SH-SY5Y (cell line): ENCODE measurements around the gene OR1L6.

Experiments
- GATA2 ChIP-seq: IDR thresholded peaks from 2 replicates; pipeline ENCODE4 v1.6.1; 2011; ENCODE audit warnings: mild to moderate bottlenecking, low read depth, low read length
- GATA3 ChIP-seq: IDR thresholded peaks from 2 replicates; pipeline ENCODE4 v1.6.1; 2011; ENCODE audit warnings: low read depth, mild to moderate bottlenecking, low read length, moderate library complexity

GRCh38 chr9:122780026-122780425 is 37.9 kb downstream of the OR1L6 start:
- TF ChIP-seq GATA3 = no peak
- no peak for TF ChIP-seq GATA2
